ENCODE results near the gene ZYG11B.

DNA sequence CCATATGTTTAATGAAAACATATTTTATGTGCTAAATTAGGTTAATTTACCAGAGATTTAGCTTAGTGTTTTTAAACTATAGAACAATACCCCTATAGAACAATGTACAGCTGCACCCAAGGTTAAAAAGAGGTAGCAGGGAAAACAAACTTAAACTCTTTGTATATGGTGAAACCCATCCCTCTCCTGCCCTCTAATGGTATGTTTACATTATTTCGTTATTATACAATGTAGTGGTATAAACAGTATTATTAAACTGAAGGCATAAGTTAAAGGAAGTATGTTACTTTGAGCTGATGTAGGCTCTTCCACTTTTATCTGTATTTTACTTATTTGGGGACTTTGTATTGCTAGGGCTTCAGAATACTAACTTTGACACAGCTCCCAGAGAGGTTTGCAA is 99.6 kb downstream of the ZYG11B start:
- TF ChIP-seq GATA2 (IDR thresholded peaks at IDR 0.05; ENCODE audit: low read depth, low read length) (no peak), GATA3 (IDR thresholded peaks at IDR 0.05; ENCODE audit: low read depth, low read length) (no peak)
